ENCODE data around the gene LRRC8B.

- TF ChIP-seq CTCF (IDR thresholded peaks at IDR 0.05; ENCODE audit: borderline replicate concordance, extremely low read depth, low read length, poor library complexity, severe bottlenecking) (no peak), EZH2 (IDR thresholded peaks at IDR 0.05; ENCODE audit: borderline replicate concordance, low read depth, low read length, severe bottlenecking) (no peak)
Observed at GRCh38 chr1:89499320-89499719, 25.3 kb upstream of the LRRC8B start.

All from DND-41 (cell line).